ENCODE data around the gene SRXN1. TPM values are rescaled to one million over a fixed set of nuclear protein-coding genes. Genes with fewer than 3 reads are reported as not detected.

The SRXN1 gene
- total RNA-seq, 1 donor from 2014 or later, result 20.8 TPM

DNA sequence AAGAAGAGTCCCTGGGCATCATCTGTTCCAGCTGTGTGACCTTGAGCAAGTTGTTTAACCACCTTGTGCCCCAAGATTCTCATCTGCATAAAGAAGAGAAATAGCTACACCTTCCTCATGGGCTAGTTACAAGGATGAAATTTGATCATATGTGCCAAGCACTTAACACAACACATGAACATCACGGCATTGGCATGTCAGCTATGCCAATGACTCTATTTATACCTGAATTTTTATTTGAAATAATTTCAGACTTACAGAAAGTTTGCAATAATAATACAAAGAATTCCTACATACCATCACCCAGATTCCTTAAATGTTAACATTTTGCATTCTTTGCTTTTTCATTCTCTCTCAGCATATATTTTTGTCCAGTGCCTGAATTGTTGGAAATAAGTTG lies 21.9 kb downstream of the SRXN1 start:
- TF ChIP-seq, protein P1, sequence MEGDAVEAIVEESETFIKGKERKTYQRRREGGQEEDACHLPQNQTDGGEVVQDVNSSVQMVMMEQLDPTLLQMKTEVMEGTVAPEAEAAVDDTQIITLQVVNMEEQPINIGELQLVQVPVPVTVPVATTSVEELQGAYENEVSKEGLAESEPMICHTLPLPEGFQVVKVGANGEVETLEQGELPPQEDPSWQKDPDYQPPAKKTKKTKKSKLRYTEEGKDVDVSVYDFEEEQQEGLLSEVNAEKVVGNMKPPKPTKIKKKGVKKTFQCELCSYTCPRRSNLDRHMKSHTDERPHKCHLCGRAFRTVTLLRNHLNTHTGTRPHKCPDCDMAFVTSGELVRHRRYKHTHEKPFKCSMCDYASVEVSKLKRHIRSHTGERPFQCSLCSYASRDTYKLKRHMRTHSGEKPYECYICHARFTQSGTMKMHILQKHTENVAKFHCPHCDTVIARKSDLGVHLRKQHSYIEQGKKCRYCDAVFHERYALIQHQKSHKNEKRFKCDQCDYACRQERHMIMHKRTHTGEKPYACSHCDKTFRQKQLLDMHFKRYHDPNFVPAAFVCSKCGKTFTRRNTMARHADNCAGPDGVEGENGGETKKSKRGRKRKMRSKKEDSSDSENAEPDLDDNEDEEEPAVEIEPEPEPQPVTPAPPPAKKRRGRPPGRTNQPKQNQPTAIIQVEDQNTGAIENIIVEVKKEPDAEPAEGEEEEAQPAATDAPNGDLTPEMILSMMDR (IDR thresholded peaks at IDR 0.05), result no peak
- Mint-ChIP-seq H3K4me3 (ENCODE audit: unreplicated experiment) (no peak overlapping the region), H3K4me1 (ENCODE audit: low read depth) (peaks cover 19% of the 10 kb centered on the region), H3K27me3 (ENCODE audit: low read depth) (peaks cover 7% of the 10 kb centered on the region), H3K9me3 (ENCODE audit: low read depth) (no peaks in the 10 kb centered on the region), H3K36me3 (ENCODE audit: low read depth) (no peaks in the 10 kb centered on the region), H3K27ac (ENCODE audit: unreplicated experiment) (peak overlapping the region; percentile 53)
- no peak for DNase-seq (ENCODE audit: low spot score)

DNA sequence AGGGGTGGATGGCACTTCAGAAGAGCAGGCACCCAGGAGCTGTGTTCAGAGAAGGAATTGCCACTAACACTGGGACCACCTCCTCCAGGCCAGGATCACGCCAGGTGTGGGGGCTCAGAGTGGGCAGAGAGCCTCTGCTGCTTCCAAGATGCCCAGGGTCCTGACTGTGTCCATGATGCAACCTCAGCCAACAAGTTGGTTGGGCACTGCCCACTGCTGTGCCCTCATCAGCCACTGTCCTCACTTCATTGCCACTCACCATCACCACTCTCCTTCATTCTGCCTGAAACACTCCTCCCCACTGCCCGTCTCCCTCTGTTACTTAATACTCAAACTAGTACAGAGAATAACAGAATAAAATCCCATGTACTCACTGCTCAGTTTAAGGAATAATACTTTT lies 26.4 kb downstream of the SRXN1 start:
- Mint-ChIP-seq H3K27ac (ENCODE audit: unreplicated experiment) (no peak overlapping the region), H3K27me3 (ENCODE audit: low read depth) (peaks cover 15% of the 10 kb centered on the region), H3K4me3 (ENCODE audit: unreplicated experiment) (no peak overlapping the region), H3K36me3 (ENCODE audit: low read depth) (peaks cover 2% of the 10 kb centered on the region), H3K4me1 (ENCODE audit: low read depth) (peaks cover 12% of the 10 kb centered on the region), H3K9me3 (ENCODE audit: low read depth) (peaks cover 3% of the 10 kb centered on the region)
- TF ChIP-seq, protein P1 (IDR thresholded peaks at IDR 0.05), result no peak
- no peak for DNase-seq (ENCODE audit: low spot score)

DNA sequence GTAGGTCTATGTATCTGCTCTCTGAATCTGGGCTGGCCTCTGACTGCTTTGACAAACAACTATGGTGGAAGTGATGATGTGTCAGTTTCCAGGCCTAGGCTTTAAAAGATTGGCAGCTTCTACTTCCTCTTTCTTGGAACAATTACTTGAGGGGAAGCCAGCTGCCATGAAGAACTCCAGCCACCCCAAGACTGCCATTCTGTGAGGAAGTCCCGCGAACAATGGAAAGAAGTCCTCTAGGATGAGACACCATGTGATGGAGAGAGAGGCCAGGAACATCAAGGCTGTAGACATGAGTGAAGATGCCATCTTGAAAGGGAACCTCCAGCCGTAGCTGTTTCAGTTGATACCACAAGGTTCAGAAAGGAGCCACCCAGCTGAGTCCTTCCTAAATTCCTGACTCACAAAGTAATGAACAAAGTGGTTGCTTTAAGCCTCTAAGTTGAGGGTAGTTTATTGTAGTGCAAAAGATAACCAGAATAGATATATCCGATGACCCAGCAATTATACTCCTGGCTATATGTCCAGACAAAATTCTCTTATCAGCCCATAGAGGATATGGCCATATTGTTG lies 27.6 kb downstream of the SRXN1 start:
- TF ChIP-seq, protein P1 (IDR thresholded peaks at IDR 0.05), result no peak
- Mint-ChIP-seq H3K4me1 (ENCODE audit: low read depth) (peaks cover under 1% of the 10 kb centered on the region), H3K4me3 (ENCODE audit: unreplicated experiment) (no peak overlapping the region), H3K36me3 (ENCODE audit: low read depth) (peaks cover 2% of the 10 kb centered on the region), H3K27me3 (ENCODE audit: low read depth) (peaks cover 26% of the 10 kb centered on the region), H3K27ac (ENCODE audit: unreplicated experiment) (no peak overlapping the region), H3K9me3 (ENCODE audit: low read depth) (peaks cover 3% of the 10 kb centered on the region)
- no peak for DNase-seq (ENCODE audit: low spot score)

DNA sequence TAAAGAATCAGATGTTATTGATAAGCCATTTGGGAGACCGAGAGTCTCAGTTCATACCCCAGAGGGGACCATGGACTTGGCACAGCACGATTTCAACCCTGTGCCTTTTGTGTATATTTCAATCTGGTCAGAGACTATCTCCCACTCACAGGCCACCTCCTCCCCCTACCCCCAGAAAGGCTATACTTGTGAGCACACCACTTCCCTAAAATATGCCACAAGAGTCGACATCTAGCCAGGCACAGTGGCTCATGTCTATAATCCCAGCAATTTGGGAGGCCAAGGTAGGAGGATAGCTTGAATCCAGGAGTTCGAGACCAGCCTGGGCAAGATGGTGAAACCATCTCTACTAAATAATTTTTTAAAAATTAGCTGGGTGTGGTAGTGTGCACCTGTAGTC lies 29.3 kb downstream of the SRXN1 start:
- no peak for DNase-seq (ENCODE audit: low spot score)
- Mint-ChIP-seq H3K4me1 (ENCODE audit: low read depth) (no peaks in the 10 kb centered on the region), H3K27me3 (ENCODE audit: low read depth) (peaks cover 39% of the 10 kb centered on the region), H3K4me3 (ENCODE audit: unreplicated experiment) (no peak overlapping the region), H3K27ac (ENCODE audit: unreplicated experiment) (no peak overlapping the region), H3K36me3 (ENCODE audit: low read depth) (peaks cover 2% of the 10 kb centered on the region), H3K9me3 (ENCODE audit: low read depth) (peaks cover 3% of the 10 kb centered on the region)
- TF ChIP-seq, protein P1 (IDR thresholded peaks at IDR 0.05), result no peak

DNA sequence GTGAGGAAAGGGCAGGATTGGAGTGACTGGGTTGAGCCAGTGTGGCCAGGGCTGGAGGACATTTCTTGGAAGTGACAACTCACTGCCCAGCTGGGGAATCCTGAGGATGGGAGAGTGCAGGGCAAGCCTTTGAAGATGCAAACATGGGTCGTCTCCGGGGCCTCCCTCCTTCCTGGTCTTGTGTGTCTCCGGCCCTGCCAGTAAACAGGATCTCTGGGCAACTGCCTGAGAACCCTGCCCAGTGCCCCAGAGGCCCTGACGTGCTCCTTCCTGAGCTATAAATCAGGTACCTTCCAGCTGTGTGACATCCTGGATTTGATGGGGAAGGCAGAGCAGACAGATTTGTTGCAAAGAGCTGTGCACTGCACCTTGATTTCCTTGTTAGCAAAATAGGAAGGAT lies 30.0 kb downstream of the SRXN1 start:
- Mint-ChIP-seq H3K4me3 (ENCODE audit: unreplicated experiment) (no peak overlapping the region), H3K9me3 (ENCODE audit: low read depth) (peaks cover 8% of the 10 kb centered on the region), H3K36me3 (ENCODE audit: low read depth) (peaks cover 2% of the 10 kb centered on the region), H3K27ac (ENCODE audit: unreplicated experiment) (no peak overlapping the region), H3K4me1 (ENCODE audit: low read depth) (no peaks in the 10 kb centered on the region), H3K27me3 (ENCODE audit: low read depth) (peaks cover 39% of the 10 kb centered on the region)
- TF ChIP-seq, protein P1 (IDR thresholded peaks at IDR 0.05), result no peak
- no peak for DNase-seq (ENCODE audit: low spot score)
